Testis (tissue), 2 donors: ENCODE results near the gene IFIT1B.

Source experiments
- CTCF ChIP-seq, 3 experiments: fragments of 450-650 bp in 2 of 3; fragments of 200-600 bp in 1 of 3; sonication (generic) in 1 of 3; IDR thresholded peaks; one replicate each; pipeline ENCODE4 v1.5.1; 2016 to 2019; ENCODE audit warnings: antibody characterized with exemption in 3 of 3, mild to moderate bottlenecking in 2 of 3, moderate library complexity in 1 of 3
- POLR2A ChIP-seq: fragments of 450-650 bp; IDR thresholded peaks from one replicate; pipeline ENCODE4 v1.6.1; 2017; ENCODE audit warnings: antibody characterized with exemption, mild to moderate bottlenecking, moderate library complexity

- no peak for TF ChIP-seq POLR2A
- no peak for TF ChIP-seq CTCF (IDR thresholded peaks at IDR 0.05)
Observed at GRCh38 chr10:89379103-89379502, 1.2 kb downstream of the IFIT1B start.
